Vein endothelial cell (primary cell): ENCODE data around the gene NDUFC2. TPM values are rescaled to one million over a fixed set of nuclear protein-coding genes. Genes with fewer than 3 reads are reported as not detected.

Experiments
- total RNA-seq: library from RNA; depleted of rRNA; stranded (reverse); fragments of >200 nt; gene quantifications from 2 replicates; pipeline ENCODE4 v1.2.3, GENCODE V29; 2012

The NDUFC2 gene
- total RNA-seq: 84.4 and 134 TPM in 2 replicates

GRCh38 chr11:78079232-78080083 lies at the start of gene NDUFC2:
NDUFC2 (minus strand) TSS chr11:78079862; CDS start chr11:78079744, 118 bp downstream.

GRCh38 chr11:78063440-78064181 lies 16.1 kb downstream of the NDUFC2 start, which contains the start of gene THRSP:
THRSP (plus strand) TSS chr11:78063861; CDS start chr11:78063882, 21 bp downstream.

GRCh38 chr11:78022397-78023396 lies 57.0 kb downstream of the NDUFC2 start, which contains the start of gene KCTD14:
KCTD14 (minus strand) TSS chr11:78023276; CDS start chr11:78023249, 27 bp downstream.

Other genes with a start within 250 kb of the NDUFC2 start
- 36.6 and 43.1 TPM in 2 replicates for gene INTS4, start 85.2 kb downstream of the NDUFC2 start, total RNA-seq
- 0.48 and 1.3 TPM in 2 replicates for gene KCTD14, start 56.6 kb downstream of the NDUFC2 start, total RNA-seq
- not detected in 2 replicates for gene THRSP, start 16.0 kb downstream of the NDUFC2 start, total RNA-seq
- 24.7 and 25.5 TPM in 2 replicates for gene ALG8, start 59.8 kb upstream of the NDUFC2 start, total RNA-seq
- gene KCTD21, start 108.8 kb upstream of the NDUFC2 start, total RNA-seq: 10.2 and 10.8 TPM in 2 replicates
- gene USP35, start 109.1 kb upstream of the NDUFC2 start, total RNA-seq: 7.7 and 10.5 TPM in 2 replicates